CD4-positive, alpha-beta T cell treated with Interleukin-10 for 1 hour (primary cell): ENCODE data around the gene BCL2L1.
"Not testable (repeated sequence)": the region's sequence is repeated elsewhere in the genome, so short reads cannot be mapped to it uniquely, and the experiment has no call there.

ENCODE experiments used
- DNase-seq: peaks from one replicate; pipeline ENCODE4 v3.0.0-alpha.2; 2020

Gene BCL2L1

DNA sequence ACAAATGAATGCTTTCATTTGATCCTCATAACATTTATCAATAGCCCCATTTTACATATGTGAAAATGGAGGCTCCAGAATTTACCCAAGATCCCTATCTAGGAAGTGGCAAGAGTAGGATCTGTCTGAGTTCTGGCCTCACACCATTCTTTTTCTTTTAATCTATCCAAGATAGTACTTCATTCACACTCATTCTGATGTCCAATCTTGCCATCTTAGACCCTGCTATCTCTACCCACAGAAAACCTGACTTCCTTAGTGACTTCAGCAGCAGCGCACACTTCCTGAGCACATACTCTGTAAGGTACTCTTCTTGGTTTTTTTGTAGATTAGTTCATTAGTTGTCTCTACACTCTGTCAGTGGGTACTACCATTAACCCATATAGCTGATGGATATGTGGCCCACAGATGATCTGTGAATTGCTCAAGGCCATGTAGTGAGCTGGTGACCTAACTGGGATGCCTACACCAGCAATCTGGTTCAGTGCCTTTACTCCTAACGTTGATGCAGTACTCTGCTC, 48.7 kb downstream of the BCL2L1 start:
- DNase-seq = peak; percentile 42

DNA sequence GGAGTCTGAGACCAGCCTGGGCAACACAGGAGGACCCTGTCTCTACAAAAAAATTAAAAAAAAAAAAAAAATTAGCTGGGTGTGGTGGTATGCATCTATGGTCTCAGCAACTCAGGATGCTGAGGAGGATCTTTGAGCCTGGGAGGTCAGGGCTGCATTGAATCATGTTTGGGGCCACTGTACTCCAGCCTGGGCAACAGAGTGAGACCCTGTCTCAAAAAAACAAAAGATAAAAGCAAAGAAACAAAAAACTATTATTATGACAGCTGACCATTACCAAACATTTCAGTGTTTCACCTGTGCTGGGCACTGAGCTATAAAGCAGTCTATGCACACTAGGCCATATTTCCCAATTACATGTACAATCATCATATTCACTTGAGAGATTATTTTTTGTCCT, 49.2 kb downstream of the BCL2L1 start:
- no peak for DNase-seq

DNA sequence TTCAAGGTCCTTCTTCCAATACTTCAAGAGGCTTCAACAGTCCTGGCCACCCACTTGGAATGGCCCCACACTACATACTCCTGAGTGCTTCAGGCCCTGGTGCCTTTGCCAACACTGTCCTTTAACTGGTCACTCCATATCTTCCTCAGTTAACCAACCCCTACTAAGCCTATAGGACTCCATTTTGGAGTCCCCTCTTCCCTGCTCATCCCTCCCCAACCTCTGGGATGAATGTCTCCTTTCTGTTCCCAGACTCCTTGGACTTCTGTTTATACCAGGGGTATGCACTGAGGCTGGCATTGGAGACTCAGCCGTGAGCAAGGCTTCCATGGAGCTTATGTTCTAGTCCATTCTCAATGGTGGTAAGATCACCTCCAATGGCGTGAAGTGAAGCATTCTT, 51.3 kb downstream of the BCL2L1 start:
- DNase-seq = no peak

DNA sequence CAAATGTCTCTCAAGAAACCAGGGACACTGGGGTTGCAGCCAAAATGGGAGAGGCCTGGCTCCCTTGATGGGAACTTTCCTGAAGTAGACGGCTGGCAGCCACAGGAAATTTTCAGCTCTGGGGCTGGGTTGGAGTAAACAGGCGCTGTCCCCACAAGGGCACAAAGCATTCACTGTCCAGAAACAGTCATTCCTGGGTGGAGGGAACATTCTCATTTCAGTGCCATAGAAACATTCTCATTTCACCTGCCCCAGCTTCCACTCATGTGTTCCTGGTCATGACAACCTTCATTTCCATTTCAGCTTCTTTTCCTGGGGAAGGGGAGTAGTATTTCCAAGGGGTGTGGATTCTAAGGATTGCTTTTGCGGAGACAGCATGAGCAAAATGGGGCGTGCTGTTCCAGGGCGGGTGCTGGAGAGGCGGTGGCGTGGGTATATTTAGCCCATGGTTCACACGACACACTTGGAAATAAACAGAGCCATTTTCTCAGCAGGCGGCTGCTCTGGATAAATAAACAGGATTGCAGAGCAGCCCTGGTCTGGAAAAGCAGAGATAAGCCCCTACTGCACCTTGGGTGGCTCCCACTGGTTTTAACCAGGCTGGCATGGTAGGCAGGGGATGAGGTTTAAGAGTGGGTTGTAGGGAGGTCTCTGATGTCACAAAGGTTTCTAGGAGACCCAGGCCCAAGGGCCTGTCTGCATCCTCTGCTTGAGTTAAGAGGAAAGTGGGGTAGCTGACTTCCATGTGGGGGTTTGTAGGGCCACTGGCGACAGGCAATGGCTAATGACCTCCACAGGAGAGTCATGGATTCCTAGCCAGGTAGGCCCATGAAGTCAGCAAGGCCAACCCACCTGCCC, 52.1 kb downstream of the BCL2L1 start:
- DNase-seq = no peak

DNA sequence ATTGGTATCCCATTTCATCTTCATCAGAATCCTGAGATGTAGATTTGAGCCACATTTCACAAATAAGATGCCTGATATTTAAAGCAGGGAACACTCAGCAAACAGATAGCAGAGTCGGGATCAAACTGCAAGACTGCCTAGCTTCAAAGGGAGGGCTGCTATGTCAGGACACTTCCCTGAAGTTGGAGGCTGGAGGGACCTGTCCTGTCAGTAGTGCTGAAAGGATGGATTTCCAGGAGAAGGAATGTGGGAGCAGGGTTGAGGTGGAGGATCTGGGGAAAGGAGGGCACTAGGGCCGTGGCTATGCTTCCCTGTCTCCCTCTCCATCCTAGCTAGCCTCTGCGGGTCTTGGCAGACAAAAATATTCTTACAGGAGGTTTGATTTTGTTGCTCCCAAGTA, 52.8 kb downstream of the BCL2L1 start:
- DNase-seq = no peak

DNA sequence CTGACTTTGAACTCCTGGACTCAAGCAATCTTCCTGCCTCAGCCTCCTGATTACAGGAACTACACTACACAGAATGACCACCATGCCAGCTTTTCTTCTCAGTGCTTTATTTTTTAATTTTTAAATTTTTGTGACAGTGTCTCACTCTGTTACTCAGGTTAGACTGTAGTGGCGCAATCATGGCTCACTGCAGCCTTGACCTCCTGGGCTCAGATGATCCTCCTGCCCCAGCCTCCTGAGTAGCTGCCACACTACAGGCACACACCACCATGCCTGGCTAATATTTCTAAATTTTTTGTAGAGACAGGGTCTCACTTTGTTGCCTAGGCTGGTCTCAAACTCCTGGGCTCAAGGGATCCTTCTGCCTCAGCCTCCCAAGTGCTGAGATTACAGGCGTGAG, 53.7 kb downstream of the BCL2L1 start:
- not testable (repeated sequence) for DNase-seq

DNA sequence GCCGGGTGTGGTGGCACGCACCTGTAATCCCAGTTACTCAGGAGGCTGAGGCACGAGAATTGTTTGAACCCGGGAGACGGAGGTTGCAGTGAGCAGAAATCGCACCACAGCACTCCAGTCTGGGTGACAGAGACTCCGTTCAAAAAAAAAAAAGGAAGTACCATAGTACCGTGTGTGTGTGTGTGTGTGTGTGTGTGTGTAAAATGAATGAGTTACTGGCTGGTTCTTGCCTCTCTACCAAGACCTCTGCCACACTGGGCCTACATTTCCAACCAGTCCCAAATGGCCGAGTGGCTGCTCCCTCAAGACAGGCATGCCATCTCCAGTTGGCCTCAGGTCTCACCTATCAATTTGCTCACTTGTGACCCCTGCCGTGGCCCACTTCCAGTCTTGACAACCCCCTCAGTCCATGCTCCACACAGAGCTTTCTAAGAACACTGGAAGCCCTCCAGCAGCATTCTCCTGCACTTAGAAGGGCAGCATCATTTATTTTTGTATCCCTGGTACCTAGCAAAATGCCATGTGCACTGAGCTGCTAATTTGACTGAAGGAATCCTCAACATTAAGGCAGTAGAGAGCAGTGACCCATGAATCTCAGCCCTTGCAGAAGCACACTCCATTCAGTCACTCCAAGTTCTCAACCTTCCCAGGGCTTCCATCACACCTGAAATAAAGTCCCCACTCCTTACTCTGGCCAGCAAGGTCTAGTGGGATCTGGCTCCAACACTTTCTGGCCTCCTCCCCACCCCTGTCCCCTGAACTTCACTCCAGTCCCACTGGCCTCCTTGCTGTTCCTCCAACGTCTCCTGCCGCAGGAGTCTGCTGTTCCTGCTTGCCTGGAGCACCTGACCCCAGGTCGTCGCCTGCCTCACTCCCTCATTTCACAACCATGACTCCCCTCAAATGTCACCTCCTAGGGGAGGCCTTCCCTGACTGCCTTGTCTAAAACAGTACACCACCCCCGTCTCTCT, 55.1 kb downstream of the BCL2L1 start:
- DNase-seq = peak; percentile 30

DNA sequence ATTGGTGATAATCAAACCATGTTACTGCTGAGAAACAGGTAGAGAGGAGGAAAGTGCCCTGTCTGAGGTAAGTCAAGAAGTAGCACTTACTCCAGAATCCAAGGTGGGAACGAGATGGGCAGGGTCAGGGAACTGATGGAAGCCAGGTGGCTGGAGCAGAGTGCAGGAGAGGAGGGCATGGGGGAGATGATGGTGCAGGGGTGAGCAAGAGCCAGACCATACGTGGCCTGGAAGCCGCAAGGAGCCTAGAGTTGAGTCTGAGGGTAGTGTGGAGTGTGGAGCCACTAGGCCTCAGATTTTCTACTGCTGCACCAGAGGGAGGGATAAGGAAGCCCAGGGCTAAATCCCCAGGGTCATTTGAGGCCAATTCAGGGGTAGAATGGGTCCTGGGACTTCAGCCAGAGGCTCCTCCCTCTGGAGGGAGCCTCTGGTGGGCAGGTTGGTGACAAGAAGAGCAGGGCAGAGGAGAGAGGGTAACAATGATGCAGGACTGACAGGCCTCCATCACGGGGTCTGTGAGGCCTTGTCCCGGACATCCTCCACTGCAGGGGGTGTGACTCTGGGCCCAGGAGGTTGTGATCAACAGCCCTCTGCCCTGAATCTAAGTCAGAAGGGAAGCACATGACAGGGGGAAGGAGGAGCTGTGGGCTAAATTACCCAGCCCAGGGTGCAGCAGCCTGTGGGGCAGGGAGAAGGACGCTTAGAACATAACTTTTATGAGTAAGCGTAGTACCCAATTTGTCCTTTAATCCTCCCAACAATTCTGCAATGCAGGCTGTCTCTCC, 56.2 kb downstream of the BCL2L1 start:
- peak; percentile 58 for DNase-seq

DNA sequence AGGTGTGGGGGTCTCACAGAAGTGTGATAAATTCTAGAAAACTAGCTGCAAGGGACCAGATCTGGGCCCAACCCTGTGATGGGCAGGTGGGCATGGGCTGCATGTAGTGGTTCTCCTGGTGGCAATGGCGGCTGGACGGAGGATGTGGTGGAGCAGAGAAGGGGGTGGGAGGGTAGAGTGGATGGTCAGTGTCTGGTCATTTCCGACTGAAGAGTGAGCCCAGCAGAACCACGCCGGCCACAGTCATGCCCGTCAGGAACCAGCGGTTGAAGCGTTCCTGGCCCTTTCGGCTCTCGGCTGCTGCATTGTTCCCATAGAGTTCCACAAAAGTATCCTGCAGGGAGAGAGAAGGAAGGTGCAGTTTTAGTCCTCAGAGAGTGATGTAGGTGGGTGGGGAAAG, 56.9 kb downstream of the BCL2L1 start:
- DNase-seq = no peak

DNA sequence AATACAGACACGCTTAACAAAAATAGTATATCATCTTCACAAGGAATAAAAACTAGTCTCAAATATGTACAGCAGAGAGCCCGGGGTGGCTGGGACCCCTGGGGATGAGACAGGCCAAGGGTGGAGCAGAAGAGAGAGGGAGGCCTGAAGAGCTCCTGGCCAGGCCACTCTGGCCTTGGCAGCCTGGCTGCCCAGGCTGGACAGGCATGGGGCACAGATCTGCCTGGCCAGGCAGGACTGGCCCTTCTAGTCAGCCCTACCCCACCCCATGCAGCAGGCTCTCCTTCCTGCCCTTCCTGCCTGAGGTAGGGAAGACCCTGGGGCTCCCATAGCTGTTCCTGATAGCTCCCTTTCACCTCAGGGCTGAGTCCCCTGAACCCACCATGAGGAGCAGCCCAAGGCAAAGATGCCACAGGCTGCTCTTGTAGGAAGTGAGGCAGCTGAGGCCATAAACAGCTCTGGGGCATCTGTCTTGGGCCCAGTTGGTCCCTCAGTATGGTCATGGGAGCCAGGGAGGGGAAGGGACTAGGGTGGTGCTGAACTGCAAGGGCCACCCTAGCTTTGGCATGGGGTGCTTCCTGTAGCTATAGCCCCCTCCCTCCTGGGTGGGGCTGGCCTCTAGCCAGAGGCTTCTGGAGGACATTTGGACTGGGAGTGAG, 57.8 kb downstream of the BCL2L1 start:
- no peak for DNase-seq

DNA sequence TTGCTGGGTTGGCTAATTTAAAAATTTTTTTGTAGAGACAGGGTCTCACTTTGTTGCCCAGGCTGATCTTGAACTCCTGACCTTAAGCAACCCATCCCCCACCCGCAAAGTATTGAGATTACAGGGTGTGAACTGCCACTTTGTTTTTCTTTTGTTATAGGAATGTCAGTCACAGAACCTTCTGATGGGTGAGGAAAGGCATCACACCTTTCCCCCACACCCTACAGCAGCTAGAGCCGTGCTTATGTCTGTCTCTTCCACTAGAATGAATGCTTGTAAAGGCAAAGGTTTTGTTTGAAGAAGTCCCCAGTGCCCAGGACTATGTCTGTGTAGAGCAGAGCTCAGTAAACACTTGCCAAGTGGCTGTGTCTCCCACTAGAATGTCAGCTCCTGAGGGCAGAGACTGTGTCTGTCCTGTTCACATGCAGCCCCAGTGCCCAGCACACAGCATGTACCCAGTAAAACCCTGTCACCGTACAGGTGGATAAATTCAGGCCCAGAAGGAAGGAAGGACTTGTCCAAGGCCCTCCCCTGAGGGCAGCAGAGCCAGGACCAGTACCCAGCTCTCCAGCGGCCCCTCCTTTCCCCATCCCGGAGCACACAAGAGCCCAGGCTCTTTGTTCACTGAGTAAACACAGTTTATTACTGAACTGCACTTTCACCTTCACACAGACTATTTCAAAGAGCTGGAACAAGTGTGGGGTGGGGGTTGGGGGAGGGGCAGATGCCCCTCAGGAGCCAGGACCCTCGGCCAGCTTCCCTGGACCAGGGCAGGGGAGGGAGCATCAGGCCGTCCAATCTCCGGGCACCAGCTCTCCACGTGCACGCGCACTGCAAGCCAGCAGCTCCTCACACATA, 58.6 kb downstream of the BCL2L1 start:
- no peak for DNase-seq

DNA sequence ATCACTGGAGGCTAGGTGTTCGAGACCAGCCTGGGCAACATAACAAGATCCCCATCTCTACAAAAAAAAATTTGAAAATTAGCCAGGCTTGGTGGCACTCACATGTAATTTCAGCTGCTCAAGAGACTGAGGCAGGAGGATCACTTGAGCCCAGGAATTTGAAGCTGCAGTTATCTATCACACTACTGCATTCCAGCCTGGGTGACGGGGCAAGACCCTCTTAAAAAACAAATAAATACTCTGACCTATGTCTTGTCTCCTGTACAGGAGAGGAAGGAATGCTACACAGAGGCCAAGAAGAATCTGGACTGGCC, 59.2 kb downstream of the BCL2L1 start:
- no peak for DNase-seq

DNA sequence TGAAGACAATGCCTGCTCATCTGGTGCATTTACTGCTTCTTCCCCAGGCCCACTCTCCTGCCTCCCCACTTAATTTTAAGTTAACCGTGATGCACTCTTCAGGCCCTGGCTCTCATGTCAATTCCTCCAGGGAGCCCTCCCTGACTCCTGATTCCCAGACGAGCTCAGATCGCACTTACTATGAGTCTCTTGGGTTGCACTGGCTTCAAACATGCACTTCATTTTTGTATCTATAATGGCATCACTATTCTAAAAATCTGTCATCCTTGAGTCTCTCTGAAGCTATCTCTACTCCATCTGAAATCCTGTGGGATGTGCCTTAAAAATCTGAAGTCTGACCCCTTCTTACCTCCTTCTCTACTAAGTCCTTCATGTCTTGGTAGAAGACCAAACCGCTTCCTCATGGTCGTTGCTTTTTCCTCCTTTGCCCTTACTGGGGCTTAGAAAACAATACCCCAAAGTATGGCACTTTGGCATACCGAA, 60.3 kb downstream of the BCL2L1 start:
- no peak for DNase-seq

DNA sequence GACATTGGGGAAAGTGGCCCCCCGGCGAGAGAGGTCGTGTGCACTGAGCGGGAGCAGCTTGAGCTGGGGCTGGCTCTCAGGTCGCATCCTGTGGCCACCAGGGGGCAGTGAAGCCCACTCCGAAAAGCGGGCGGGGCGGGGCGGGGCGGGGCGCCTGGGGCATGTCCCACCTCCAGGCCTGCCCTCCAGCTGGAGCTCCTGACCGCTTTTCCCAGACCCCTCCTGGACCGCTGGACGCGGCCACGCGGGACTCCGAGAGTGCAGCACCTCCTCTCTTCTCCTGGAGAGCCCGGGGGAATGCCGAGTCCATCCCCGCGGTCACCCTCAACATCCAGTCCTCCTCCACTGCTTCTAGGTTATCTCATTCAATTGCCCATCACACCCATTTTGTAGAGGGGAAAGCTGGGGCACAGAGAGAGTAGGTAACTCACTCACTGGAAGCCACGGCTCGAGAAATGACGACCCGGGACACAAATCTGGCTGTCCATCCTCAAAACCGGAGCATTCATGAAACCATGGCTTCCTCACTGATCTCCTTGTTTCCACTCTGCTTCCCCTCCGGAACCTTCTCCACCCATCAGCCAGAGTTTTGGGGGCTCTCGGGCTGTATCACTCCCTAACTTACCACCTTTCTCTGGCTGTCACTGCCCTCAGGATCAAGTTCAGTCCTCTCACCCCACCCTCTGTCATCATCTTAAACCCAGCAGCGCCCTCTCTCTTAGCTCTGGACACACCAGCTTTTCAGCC, 60.9 kb downstream of the BCL2L1 start:
- DNase-seq = peak; percentile 79

DNA sequence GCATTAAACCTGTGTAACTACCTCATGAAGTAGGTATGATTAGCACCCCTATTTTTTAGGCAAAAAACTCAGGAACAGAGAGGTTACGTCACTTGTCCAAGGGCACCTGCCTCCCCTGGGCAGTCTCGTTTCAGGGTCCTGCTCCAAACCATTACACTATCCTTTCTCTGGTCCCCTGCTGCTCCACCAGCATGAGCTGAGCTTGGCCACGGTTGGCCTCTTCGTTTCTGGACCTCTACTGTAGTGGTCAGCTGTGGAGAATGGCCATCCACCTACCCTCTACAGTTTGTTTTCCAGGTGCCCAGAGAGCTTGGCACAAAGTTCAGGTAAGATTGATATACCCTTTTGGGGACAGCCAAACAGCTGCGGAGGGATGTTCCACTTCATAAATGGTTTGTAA, 68.1 kb downstream of the BCL2L1 start:
- no peak for DNase-seq

DNA sequence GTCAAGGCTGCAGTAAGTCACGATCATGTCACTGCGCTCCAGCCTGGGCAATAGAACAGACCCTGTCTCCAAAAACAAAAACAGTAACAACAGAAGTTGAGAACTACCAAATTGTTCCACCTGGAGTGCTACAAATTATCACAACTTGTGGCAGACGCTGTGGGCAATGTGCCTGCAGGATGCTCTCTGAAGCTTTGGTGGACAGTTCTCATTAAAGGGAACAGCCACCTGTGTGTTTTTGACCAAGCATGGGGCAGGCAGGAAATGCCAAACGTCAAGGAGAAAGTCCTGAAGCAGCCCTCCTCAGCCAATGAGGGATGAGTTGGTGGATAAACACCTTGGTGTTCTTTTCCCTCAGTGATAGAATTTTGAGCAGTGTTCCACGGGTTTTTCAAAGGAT, 69.1 kb downstream of the BCL2L1 start:
- no peak for DNase-seq

DNA sequence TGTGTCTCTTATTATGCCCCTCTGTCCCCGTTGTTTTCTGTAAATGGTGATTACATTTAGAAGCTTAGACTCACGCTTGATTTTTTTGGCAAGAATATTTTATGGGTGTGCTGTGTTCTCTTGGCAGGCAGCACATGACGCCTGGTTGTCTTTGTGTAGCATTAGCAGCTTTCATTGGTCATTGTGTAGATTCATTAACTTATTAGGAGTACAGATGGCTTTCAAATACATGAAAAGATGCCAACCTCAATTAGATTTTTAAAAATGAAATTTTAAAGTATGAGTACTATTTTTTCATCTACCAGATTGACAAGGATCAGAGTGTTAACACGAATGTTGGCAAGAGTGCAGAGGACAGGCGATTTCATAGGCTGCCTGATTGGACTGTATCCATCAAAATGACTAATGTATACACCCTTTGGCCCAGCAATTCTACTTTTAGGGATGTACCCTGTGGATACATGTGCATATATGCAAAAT, 69.7 kb downstream of the BCL2L1 start:
- no peak for DNase-seq

DNA sequence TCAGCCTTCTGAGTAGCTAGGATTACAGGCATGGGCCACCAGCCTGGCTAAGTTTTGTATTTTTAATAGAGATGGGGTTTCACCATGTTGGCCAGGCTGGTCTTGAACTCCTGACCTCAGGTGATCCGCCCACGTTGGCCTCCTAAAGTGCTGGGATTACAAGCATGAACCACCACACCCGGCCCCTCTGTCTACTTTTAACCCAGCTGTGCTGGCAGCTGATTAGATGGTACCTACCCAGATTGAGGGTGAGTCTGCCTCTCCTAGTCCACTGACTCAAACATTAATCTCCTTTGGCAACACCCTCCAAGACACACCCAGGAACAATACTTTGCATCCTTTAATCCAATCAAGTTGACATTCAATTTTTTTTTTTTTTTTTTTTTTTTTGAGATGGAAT, 74.6 kb downstream of the BCL2L1 start:
- DNase-seq = not testable (repeated sequence)

DNA sequence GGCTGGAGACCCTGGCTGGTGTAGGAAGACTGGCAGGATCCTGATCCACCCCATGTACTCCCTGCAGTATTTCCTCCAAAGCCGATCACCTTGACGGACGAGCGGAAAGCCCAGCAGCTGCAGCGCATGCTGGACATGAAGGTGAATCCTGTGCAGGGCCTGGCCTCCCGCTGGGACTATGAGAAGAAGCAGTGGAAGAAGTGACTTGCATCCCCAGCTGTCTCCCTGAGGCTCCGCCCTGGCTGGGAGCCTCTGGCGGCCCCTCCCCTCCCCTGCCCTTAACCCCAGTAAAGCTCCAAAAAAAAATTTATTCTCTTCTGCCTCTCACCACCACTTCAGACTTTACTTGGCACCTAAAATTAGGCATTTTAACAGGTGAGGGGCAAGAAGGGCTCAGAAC, 78.0 kb downstream of the BCL2L1 start:
- no peak for DNase-seq

DNA sequence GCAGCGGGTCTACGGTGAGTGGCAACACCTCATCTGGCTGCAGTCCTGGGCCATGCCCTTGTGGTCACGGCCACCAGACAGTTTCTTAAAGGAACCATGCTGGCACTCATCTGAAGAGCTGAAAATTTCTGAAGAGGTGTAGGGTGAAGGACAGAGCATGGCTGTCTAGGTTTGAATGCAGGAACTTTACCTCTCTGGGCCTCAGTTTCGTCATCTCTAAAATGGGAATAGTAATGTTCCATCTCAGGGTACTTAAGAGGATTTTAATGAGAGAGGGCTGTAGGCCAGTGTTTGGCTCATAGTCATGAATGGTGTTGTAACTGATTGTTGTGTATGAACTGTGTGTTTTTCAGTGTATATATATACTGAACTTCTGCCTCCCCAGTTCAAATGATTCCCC, 79.1 kb downstream of the BCL2L1 start:
- DNase-seq = no peak
